Measurements from ENCODE around the gene PLXND1. TPM values are rescaled to one million over a fixed set of nuclear protein-coding genes. Genes with fewer than 3 reads are reported as not detected.

The PLXND1 gene
- total RNA-seq, 1 experiment from 2014 or later: 26.3 TPM

DNA sequence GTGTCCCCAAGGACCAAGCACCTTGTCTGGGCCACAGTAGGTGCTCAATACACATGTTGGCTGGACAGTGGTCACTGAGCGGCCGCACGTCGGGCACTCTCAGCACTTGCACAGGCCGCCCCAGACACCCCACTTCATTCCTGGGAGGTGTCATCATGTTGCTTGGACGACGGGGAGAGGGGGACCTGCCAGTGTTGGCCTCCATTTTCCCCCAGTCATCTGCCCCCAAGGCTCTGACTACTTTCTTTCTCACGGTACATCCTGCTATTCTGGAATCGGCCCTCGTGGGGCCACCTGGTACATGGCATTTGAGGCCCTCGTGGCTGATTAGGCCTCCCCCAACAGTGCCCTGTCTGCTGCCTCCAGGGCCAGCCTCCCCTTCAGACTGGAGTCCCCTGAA, 79.2 kb downstream of the PLXND1 start:
- H3K4me3 Mint-ChIP-seq (ENCODE audit: unreplicated experiment): no peak overlapping the region
- POLR2A ChIA-PET: no interaction called here
- no peak for DNase-seq
- intact Hi-C loops (cut with micrococcal nuclease; ENCODE audit: unreplicated experiment): no loop called here
- Histone ChIP-seq H3K27me3 (replicated peaks; ENCODE audit: control insufficient read depth, insufficient read depth, low read length) (no peaks in the 10 kb centered on the region), H3K36me3 (ENCODE audit: control insufficient read depth, insufficient read depth, low read length) (no peaks in the 10 kb centered on the region), H3K9me3 (no peaks in the 10 kb centered on the region), H3K4me3 (ENCODE audit: low read depth, low read length) (no peak overlapping the region), H3K4me1 (peaks cover 7% of the 10 kb centered on the region; the same call in 1 of the 2 replicates)
- TF ChIP-seq, protein P1, sequence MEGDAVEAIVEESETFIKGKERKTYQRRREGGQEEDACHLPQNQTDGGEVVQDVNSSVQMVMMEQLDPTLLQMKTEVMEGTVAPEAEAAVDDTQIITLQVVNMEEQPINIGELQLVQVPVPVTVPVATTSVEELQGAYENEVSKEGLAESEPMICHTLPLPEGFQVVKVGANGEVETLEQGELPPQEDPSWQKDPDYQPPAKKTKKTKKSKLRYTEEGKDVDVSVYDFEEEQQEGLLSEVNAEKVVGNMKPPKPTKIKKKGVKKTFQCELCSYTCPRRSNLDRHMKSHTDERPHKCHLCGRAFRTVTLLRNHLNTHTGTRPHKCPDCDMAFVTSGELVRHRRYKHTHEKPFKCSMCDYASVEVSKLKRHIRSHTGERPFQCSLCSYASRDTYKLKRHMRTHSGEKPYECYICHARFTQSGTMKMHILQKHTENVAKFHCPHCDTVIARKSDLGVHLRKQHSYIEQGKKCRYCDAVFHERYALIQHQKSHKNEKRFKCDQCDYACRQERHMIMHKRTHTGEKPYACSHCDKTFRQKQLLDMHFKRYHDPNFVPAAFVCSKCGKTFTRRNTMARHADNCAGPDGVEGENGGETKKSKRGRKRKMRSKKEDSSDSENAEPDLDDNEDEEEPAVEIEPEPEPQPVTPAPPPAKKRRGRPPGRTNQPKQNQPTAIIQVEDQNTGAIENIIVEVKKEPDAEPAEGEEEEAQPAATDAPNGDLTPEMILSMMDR (IDR thresholded peaks at IDR 0.05; ENCODE audit: insufficient read depth in 1 of 2, low read depth in 1 of 2, low read length in 1 of 2, severe bottlenecking in 1 of 2, unreplicated experiment in 1 of 2): no peak
- no peaks in the 10 kb centered on the region for H3K36me3 Mint-ChIP-seq (ENCODE audit: insufficient read depth, unreplicated experiment)
- H3K27ac Mint-ChIP-seq (ENCODE audit: unreplicated experiment): no peak overlapping the region
- H3K4me1 Mint-ChIP-seq (ENCODE audit: low read depth, unreplicated experiment): no peaks in the 10 kb centered on the region
- CTCF ChIA-PET: no interaction called here
- H3K9me3 Mint-ChIP-seq (ENCODE audit: unreplicated experiment): no peaks in the 10 kb centered on the region
- BruUV-seq (replicated peaks): no TSS peak
- no peaks in the 10 kb centered on the region for H3K27me3 Mint-ChIP-seq (ENCODE audit: insufficient read depth, unreplicated experiment)

DNA sequence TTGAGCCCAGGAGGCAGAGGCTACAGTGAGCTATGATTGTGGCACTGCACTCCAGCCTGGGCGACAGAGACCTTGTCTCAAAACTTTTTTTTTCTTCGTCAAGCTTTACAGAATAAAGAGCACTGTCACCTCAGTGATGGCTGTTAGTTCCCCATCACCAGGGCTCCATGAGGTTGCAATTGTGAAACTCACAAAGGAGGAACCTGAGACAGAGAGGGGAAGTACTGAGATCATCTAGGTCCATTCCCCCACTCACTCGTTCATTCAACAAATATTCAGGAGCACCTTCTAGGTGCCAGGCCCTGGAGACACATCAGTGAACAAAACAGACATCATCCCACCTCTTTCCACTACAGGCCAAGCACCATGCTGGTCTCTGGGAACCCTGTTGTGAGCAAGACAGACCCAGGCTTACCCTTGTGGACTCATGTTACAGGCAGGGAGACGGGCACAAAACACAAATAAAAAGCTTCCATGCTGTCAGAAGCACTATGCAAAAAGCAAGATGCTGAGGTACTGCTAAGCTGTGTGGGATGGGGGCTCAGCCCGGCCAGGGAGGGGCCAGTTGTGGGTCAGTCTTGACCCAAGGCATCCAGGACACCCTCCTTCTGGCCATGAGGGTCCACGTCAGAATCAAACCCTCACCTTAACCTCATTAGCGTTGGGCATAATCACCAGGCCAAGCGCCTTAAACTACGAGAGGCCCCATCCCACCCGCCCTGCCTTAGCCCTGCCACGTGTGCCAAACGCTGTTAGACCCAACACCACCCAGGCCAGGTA, 80.2 kb downstream of the PLXND1 start:
- H3K4me3 Mint-ChIP-seq (ENCODE audit: unreplicated experiment): no peak overlapping the region
- TF ChIP-seq, protein P1 (IDR thresholded peaks at IDR 0.05; ENCODE audit: insufficient read depth in 1 of 2, low read depth in 1 of 2, low read length in 1 of 2, severe bottlenecking in 1 of 2, unreplicated experiment in 1 of 2): no peak
- H3K27ac Mint-ChIP-seq (ENCODE audit: unreplicated experiment): no peak overlapping the region
- no peak for DNase-seq
- no peaks in the 10 kb centered on the region for H3K4me1 Mint-ChIP-seq (ENCODE audit: low read depth, unreplicated experiment)
- BruUV-seq (replicated peaks): no TSS peak
- H3K4me3 ChIP-seq (ENCODE audit: low read depth, low read length): no peak overlapping the region
- no peaks in the 10 kb centered on the region for H3K27me3 ChIP-seq (replicated peaks; ENCODE audit: control insufficient read depth, insufficient read depth, low read length)
- no peaks in the 10 kb centered on the region for H3K9me3 ChIP-seq
- ChIA-PET POLR2A (no interaction called here), CTCF (no interaction called here)
- H3K9me3 Mint-ChIP-seq (ENCODE audit: unreplicated experiment): no peaks in the 10 kb centered on the region
- intact Hi-C loops (cut with micrococcal nuclease; ENCODE audit: unreplicated experiment): no loop called here
- H3K36me3 ChIP-seq (ENCODE audit: control insufficient read depth, insufficient read depth, low read length): no peaks in the 10 kb centered on the region
- peaks cover 7% of the 10 kb centered on the region; the same call in 1 of the 2 replicates for H3K4me1 ChIP-seq
- no peaks in the 10 kb centered on the region for H3K27me3 Mint-ChIP-seq (ENCODE audit: insufficient read depth, unreplicated experiment)
- H3K36me3 Mint-ChIP-seq (ENCODE audit: insufficient read depth, unreplicated experiment): no peaks in the 10 kb centered on the region

DNA sequence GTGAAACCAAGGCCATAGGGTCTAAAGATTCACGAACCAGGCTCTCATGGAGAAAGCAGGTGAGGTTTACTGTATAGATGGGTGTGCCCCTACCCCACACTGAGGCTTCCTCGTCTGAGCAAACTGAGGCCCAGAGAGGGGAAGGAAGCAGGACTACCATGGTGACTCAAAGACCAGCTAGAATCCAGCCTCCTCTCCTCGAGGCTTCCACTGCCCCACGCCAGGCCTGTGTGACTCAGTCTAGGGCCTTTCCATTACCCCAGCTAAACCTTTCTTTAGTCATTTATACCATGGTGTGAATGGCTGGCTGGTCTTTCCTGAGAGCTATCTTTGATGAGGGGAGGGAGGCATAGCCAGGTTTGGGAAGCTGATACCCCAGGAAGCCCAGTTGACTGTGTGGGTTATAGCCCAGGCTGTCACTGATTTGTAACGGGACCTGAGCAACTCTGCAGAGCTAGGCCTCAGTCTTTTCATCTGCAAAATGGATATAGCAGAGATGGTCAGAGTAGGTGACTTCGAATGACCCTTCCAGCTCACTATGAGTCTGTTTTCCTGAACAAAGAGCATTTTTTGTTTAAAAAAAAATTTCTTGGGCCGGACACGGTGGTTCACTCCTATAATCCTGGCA, 81.0 kb downstream of the PLXND1 start:
- Histone ChIP-seq H3K4me3 (ENCODE audit: low read depth, low read length) (no peak overlapping the region), H3K9me3 (no peaks in the 10 kb centered on the region), H3K27me3 (replicated peaks; ENCODE audit: control insufficient read depth, insufficient read depth, low read length) (no peaks in the 10 kb centered on the region), H3K4me1 (peaks cover 6% of the 10 kb centered on the region; the same call in 1 of the 2 replicates), H3K36me3 (ENCODE audit: control insufficient read depth, insufficient read depth, low read length) (no peaks in the 10 kb centered on the region)
- Mint-ChIP-seq H3K4me1 (ENCODE audit: low read depth, unreplicated experiment) (no peaks in the 10 kb centered on the region), H3K9me3 (ENCODE audit: unreplicated experiment) (no peaks in the 10 kb centered on the region), H3K36me3 (ENCODE audit: insufficient read depth, unreplicated experiment) (no peaks in the 10 kb centered on the region), H3K27me3 (ENCODE audit: insufficient read depth, unreplicated experiment) (no peaks in the 10 kb centered on the region), H3K4me3 (ENCODE audit: unreplicated experiment) (no peak overlapping the region), H3K27ac (ENCODE audit: unreplicated experiment) (no peak overlapping the region)
- no TSS peak for BruUV-seq (replicated peaks)
- intact Hi-C loops (cut with micrococcal nuclease; ENCODE audit: unreplicated experiment): no loop called here
- ChIA-PET POLR2A (interaction anchor here (0.6 kb wide), 1 partner anchor 126 kb away, joined by 4 read pairs; no protein-coding TSS in a partner anchor), CTCF (no interaction called here)
- DNase-seq: no peak
- TF ChIP-seq, protein P1 (IDR thresholded peaks at IDR 0.05; ENCODE audit: insufficient read depth in 1 of 2, low read depth in 1 of 2, low read length in 1 of 2, severe bottlenecking in 1 of 2, unreplicated experiment in 1 of 2): no peak

All from Caco-2 (cell line).